GM12878 (cell line): ENCODE measurements around the gene CLTRN. TPM values are rescaled to one million over a fixed set of nuclear protein-coding genes. Genes with fewer than 3 reads are reported as not detected.

Experiments
- ATAC-seq: fragments of 200-7000 bp; cut with Tn5 transposase; 3 replicates; pipeline ENCODE4 v1.9.1; 2020; ENCODE audit warnings: mild to moderate bottlenecking, moderate library complexity
- BruUV-seq: library from RNA; stranded (reverse); fragments of 400-500 nt; replicated peaks from 2 replicates; lab custom pipeline; 2021; lab: Mats Ljungman, UMichigan
- CTCF ChIA-PET: fragments of 300-600 bp; sonication (Branson Sonifier 250); formaldehyde crosslinking; extraction: SDS; loops from one replicate; lab custom pipeline; 2021; ENCODE audit warnings: inconsistent platforms; lab: Yijun Ruan, JAX
- POLR2A ChIA-PET: fragments of 350-600 bp; formaldehyde crosslinking; extraction: SDS; loops from one replicate; lab custom pipeline; 2021; ENCODE audit warnings: inconsistent platforms; lab: Charles Lee
- RAD21 ChIA-PET: fragments of 300-600 bp; sonication (Branson Sonifier 250); formaldehyde crosslinking; loops from one replicate; lab custom pipeline; 2023; ENCODE audit warnings: antibody characterized with exemption; ENCODE audit not compliant: unreplicated experiment; lab: Charles Lee
- SMC1A ChIA-PET: fragments of 300-600 bp; sonication (Branson Sonifier 250); formaldehyde crosslinking; loops from one replicate; lab custom pipeline; 2023; ENCODE audit not compliant: unreplicated experiment, uncharacterized antibody; lab: Charles Lee
- DNase-seq: peaks from one replicate; pipeline ENCODE4 v3.0.0-alpha.2; 2011; ENCODE audit warnings: low read depth, low spot score
- FAIRE-seq: peaks from 3 replicates; lab custom pipeline; 2011; peaks lifted over from hg19 to GRCh38; lab: Jason Lieb, UNC
- H2AFZ ChIP-seq: 2 replicates; pipeline ENCODE4 v1.6.0; 2011; ENCODE audit warnings: low read depth, low read length, control low read depth; ENCODE audit not compliant: control insufficient read depth
- H3K27ac ChIP-seq: 2 replicates; pipeline ENCODE4 v1.5.1; 2011; ENCODE audit warnings: control low read depth; ENCODE audit not compliant: control insufficient read depth, insufficient read depth
- H3K27me3 ChIP-seq, 2 experiments: replicated peaks in 1 of 2; 2 replicates each; pipeline versions ENCODE4 v1.6.0 to v1.6.1; 2011; ENCODE audit warnings: low read length in 1 of 2; ENCODE audit not compliant: control insufficient read depth in 2 of 2, insufficient read depth in 2 of 2
- H3K36me3 ChIP-seq, 2 experiments: 2 replicates each; pipeline ENCODE4 v1.5.1; 2011; ENCODE audit warnings: low read length in 1 of 2; ENCODE audit not compliant: control insufficient read depth in 2 of 2, insufficient read depth in 2 of 2
- H3K4me1 ChIP-seq: 2 replicates; pipeline ENCODE4 v1.6.1; 2011; ENCODE audit warnings: mild to moderate bottlenecking, low read length, moderate library complexity, mixed read lengths; ENCODE audit not compliant: control insufficient read depth, insufficient read depth
- H3K4me2 ChIP-seq: 2 replicates; pipeline ENCODE4 v1.6.0; 2011; ENCODE audit warnings: control low read depth; ENCODE audit not compliant: control insufficient read depth, insufficient read depth
- H3K4me3 ChIP-seq: fragments of 200-600 bp; sonication (generic); 2 replicates; pipeline ENCODE4 v1.5.1; 2016
- H3K79me2 ChIP-seq: 2 replicates; pipeline ENCODE4 v1.6.0; 2011; ENCODE audit warnings: low read length; ENCODE audit not compliant: control insufficient read depth, insufficient read depth
- H3K9ac ChIP-seq: 2 replicates; pipeline ENCODE4 v1.8.0; 2011; ENCODE audit warnings: low read length, control low read depth, mixed read lengths; ENCODE audit not compliant: control insufficient read depth, insufficient read depth
- H3K9me3 ChIP-seq: replicated peaks from 3 replicates; pipeline ENCODE4 v1.5.1; 2011; ENCODE audit warnings: mild to moderate bottlenecking, low read length; ENCODE audit not compliant: control insufficient read depth, insufficient read depth
- H4K20me1 ChIP-seq: 2 replicates; pipeline ENCODE4 v1.6.0; 2011; ENCODE audit not compliant: control insufficient read depth, insufficient read depth
- BCLAF1 ChIP-seq: fragments of 450-650 bp; IDR thresholded peaks from 2 replicates; pipeline ENCODE4 v1.6.1; 2017; ENCODE audit warnings: antibody characterized with exemption, mild to moderate bottlenecking, moderate library complexity
- CBX5 ChIP-seq: sonication (generic); IDR thresholded peaks from 2 replicates; pipeline ENCODE4 v1.6.1; 2016; ENCODE audit warnings: low read depth, moderate library complexity, mild to moderate bottlenecking, inconsistent platforms
- E2F4 ChIP-seq: IDR thresholded peaks from 2 replicates; pipeline ENCODE4 v1.6.1; 2012; ENCODE audit warnings: low read depth, low read length, improper control_type of control experiment
- FOS ChIP-seq: IDR thresholded peaks from 3 replicates; pipeline ENCODE4 v1.6.1; 2011; ENCODE audit warnings: borderline replicate concordance; ENCODE audit not compliant: insufficient read length; ENCODE audit errors: extremely low read depth
- IKZF2 ChIP-seq, 2 experiments: fragments of 450-650 bp; IDR thresholded peaks; 2 replicates each; pipeline ENCODE4 v1.6.1; 2017; ENCODE audit warnings: mild to moderate bottlenecking in 2 of 2, moderate library complexity in 2 of 2
- MXI1 ChIP-seq: fragments of 150-350 bp; IDR thresholded peaks from 2 replicates; pipeline ENCODE4 v1.6.1; 2011; ENCODE audit warnings: low read depth, mild to moderate bottlenecking, inconsistent platforms, low read length, improper control_type of control experiment
- NFIC ChIP-seq: IDR thresholded peaks from 2 replicates; pipeline ENCODE4 v1.6.1; 2012; ENCODE audit warnings: low read depth, mild to moderate bottlenecking, inconsistent platforms, low read length, moderate library complexity
- NFXL1 ChIP-seq: fragments of 450-650 bp; IDR thresholded peaks from 2 replicates; pipeline ENCODE4 v1.6.1; 2017; ENCODE audit warnings: antibody characterized with exemption, mild to moderate bottlenecking, borderline replicate concordance
- NRF1 ChIP-seq: conservative IDR thresholded peaks from 2 replicates; pipeline ENCODE4 v1.6.1; 2011; ENCODE audit warnings: mild to moderate bottlenecking, low read depth, low read length, improper control_type of control experiment
- PKNOX1 ChIP-seq: fragments of 450-650 bp; IDR thresholded peaks from 2 replicates; pipeline ENCODE4 v1.6.1; 2016; ENCODE audit warnings: mild to moderate bottlenecking
- SMAD1 ChIP-seq: fragments of 450-650 bp; IDR thresholded peaks from 2 replicates; pipeline ENCODE4 v1.6.1; 2018; ENCODE audit warnings: mild to moderate bottlenecking, low read depth; ENCODE audit not compliant: partially characterized antibody
- SREBF2 ChIP-seq: IDR thresholded peaks from 2 replicates; pipeline ENCODE4 v1.6.1; 2012; ENCODE audit warnings: mild to moderate bottlenecking, low read length
- TARDBP ChIP-seq: IDR thresholded peaks from 2 replicates; pipeline ENCODE4 v1.6.1; 2016; ENCODE audit warnings: borderline replicate concordance
- ZNF24 ChIP-seq: fragments of 450-650 bp; IDR thresholded peaks from 2 replicates; pipeline ENCODE4 v1.6.1; 2017; ENCODE audit warnings: antibody characterized with exemption, mild to moderate bottlenecking
- ZSCAN29 ChIP-seq: fragments of 450-650 bp; IDR thresholded peaks from 2 replicates; pipeline ENCODE4 v1.6.1; 2017; ENCODE audit warnings: mild to moderate bottlenecking, moderate library complexity
- WGBS: methylation state at CpG from one replicate; pipeline ENCODE4 v1.1.6; 2016; ENCODE audit warnings: low lambda C conversion rate; ENCODE audit not compliant: insufficient replicate concordance, insufficient coverage; ENCODE audit errors: missing lambda C conversion rate; 5-methylcytosine and 5-hydroxymethylcytosine counted together
- in situ Hi-C: fragments of 300-500 bp; cut with MboI; formaldehyde crosslinking; loops from 9 replicates; pipeline ENCODE4 v1.14.3; 2018; ENCODE audit warnings: mixed read lengths
- intact Hi-C: fragments of 100-400 bp; cut with micrococcal nuclease; formaldehyde crosslinking; loops from one replicate; pipeline ENCODE4 v1.14.2; 2022; ENCODE audit not compliant: unreplicated experiment
- polyA plus RNA-seq, 11 experiments: library from polyadenylated mRNA; depleted of rRNA in 4 of 11; unstranded in 6 of 11; stranded (reverse) in 5 of 11; fragments of >200 nt; fragmentation: Nextera tagmentation in 4 of 11; fragmentation: Illumina TruSeq in 1 of 11; extraction: Ambion mirVana in 4 of 11; extraction: Trizol in 1 of 11; gene quantifications; 1 replicate in 1 of 11; 2 replicates in 10 of 11; pipeline versions ENCODE4 v1.2.1 to v1.2.3, GENCODE V29; 2011 to 2016; ENCODE audit warnings: inconsistent platforms in 2 of 11, missing spikeins in 2 of 11, low read depth in 1 of 11
- total RNA-seq, 4 experiments: library from RNA; depleted of rRNA in 3 of 4; stranded (reverse); fragments of >200 nt in 3 of 4; fragmentation: Illumina TruSeq in 1 of 4; extraction: Trizol in 1 of 4; gene quantifications; 2 replicates each; pipeline versions ENCODE4 v1.2.1 to v1.2.3, GENCODE V29; 2013 to 2021

CLTRN gene
- total and polyA plus RNA-seq, 10 of the 15 experiments (the other 5 are each of a cell fraction or from before 2014, with no cell fraction given), result 0.13 to 0.75 (median 0.27) TPM; not detected in 1

- TF ChIP-seq NFIC (no peak), IKZF2 (IDR thresholded peaks at IDR 0.05) (0 out of 4 replicates have a peak, but pooled peaks of 1 of the 2 experiments have one; percentile 14), CBX5 (no peak), FOS (no peak), PKNOX1 (no peak), ZSCAN29 (no peak), NRF1 (no peak), SMAD1 (no peak), SREBF2 (no peak), TARDBP (no peak), NFXL1 (no peak), MXI1 (peak; percentile 72; the same call in 1 of the 2 replicates)
These were observed 9.9 kb upstream of the CLTRN start (continued) for GRCh38 chrX:15674514-15674840.

GRCh38 chrX:15673970-15674369 lies 9.4 kb upstream of the CLTRN start:
- 83% methylated on average over 3 of the region's 3 CpGs for WGBS
- peak overlapping the region; percentile 96 for H3K4me2 ChIP-seq
- POLR2A ChIA-PET, result interaction anchor here (0.5 to 1.6 kb wide), 2 partner anchors 117 to 247 kb away, joined by 3 to 6 read pairs; no protein-coding TSS in a partner anchor
- DNase-seq (no peak), ATAC-seq (no peak), FAIRE-seq (no peak)
- H4K20me1 ChIP-seq, result no peaks in the 10 kb centered on the region
- TF ChIP-seq BCLAF1, result no peak
- TF ChIP-seq ZNF24, result peak; percentile 75
- TF ChIP-seq E2F4, result 0 out of 2 replicates have a peak, but pooled peaks have one; percentile 17
- H3K9ac ChIP-seq, result peak overlapping the region; percentile 87
- in situ Hi-C loops, result no loop called here
- peaks cover 24% of the 10 kb centered on the region for H3K79me2 ChIP-seq
- SMC1A ChIA-PET, result interaction anchor here (0.7 kb wide), 1 partner anchor 331 kb away, joined by 3 read pairs; no protein-coding TSS in a partner anchor
- CTCF ChIA-PET, result interaction anchor here (0.8 to 1.2 kb wide), 2 partner anchors 202 to 464 kb away, joined by 3 read pairs; no protein-coding TSS in a partner anchor
- H3K9me3 ChIP-seq, result no peaks in the 10 kb centered on the region
- H2AFZ ChIP-seq, result peak overlapping the region; percentile 96
- no peaks in the 10 kb centered on the region for H3K36me3 ChIP-seq
- RAD21 ChIA-PET, result interaction anchor here (1.2 kb wide), 1 partner anchor 13 kb away, joined by 3 read pairs; no protein-coding TSS in a partner anchor
- H3K4me3 ChIP-seq, result peak overlapping the region; percentile 81
- intact Hi-C loops, result loop anchor here (10.0 kb wide), 1 partner anchor 179 kb away; the partner anchor contains the start of gene PIR
- peaks cover 11% of the 10 kb centered on the region for H3K4me1 ChIP-seq
- no TSS peak for BruUV-seq
- no peaks in the 10 kb centered on the region for H3K27me3 ChIP-seq
- H3K27ac ChIP-seq, result no peak overlapping the region
